ENCODE data around the gene INPP4A. TPM values are rescaled to one million over a fixed set of nuclear protein-coding genes. Genes with fewer than 3 reads are reported as not detected.
A peak's percentile ranks its signal among the peaks of the same experiment; 100 is the strongest.

Gene INPP4A
- total and polyA plus RNA-seq, 8 donors, result 4.0 to 13.4 (median 7.3) TPM

- Histone ChIP-seq H3K4me3 (peak overlapping the region in 3 of 4 donors; percentile 61 to 78 (median 66)), H3K9me3 (no peaks in the 10 kb centered on the region), H3K4me1 (peaks cover 0 to 7% (median 7%) of the 10 kb centered on the region in 3 donors), H3K36me3 (no peaks in the 10 kb centered on the region), H3K27ac (peak overlapping the region in 2 of 4 donors; percentile 39 to 69), H3K27me3 (no peaks in the 10 kb centered on the region)
- ATAC-seq (peak; percentile 11 to 51 (median 18)), DNase-seq (no peak), FAIRE-seq (no peak)
- WGBS, 2 donors, result 39 to 43% methylated on average over 19 of the region's 19 CpGs
- no peak for TF ChIP-seq CTCF (IDR thresholded peaks at IDR 0.05)
- intact Hi-C loops (cut with DNase I), result no loop called here
These were observed 1.3 kb downstream of the INPP4A start for GRCh38 chr2:98445683-98446581.

GRCh38 chr2:98446850-98447249, 2.2 kb downstream of the INPP4A start:
- intact Hi-C loops (cut with DNase I), result no loop called here
- H3K4me1 ChIP-seq, result peaks cover 0 to 7% (median 7%) of the 10 kb centered on the region in 3 donors
- WGBS, 2 donors, result 80 to 86% methylated on average over 6 of the region's 6 CpGs
- no peak overlapping the region for H3K27ac ChIP-seq
- FAIRE-seq (no peak), ATAC-seq (no peak), DNase-seq (no peak)
- no peaks in the 10 kb centered on the region for H3K27me3 ChIP-seq
- H3K4me3 ChIP-seq, result no peak overlapping the region
- no peak for TF ChIP-seq CTCF (IDR thresholded peaks at IDR 0.05)
- no peaks in the 10 kb centered on the region for H3K9me3 ChIP-seq
- H3K36me3 ChIP-seq, result no peaks in the 10 kb centered on the region

GRCh38 chr2:98448441-98449145, 3.9 kb downstream of the INPP4A start:
- ATAC-seq, result no peak
- no peak for FAIRE-seq
- intact Hi-C loops (cut with DNase I), result no loop called here
- H3K27ac ChIP-seq, result no peak overlapping the region
- WGBS, 2 donors, result 84 to 87% methylated on average over 10 of the region's 10 CpGs
- no peak for DNase-seq
- H3K4me1 ChIP-seq, result peaks cover 0 to 7% (median 7%) of the 10 kb centered on the region in 3 donors
- H3K9me3 ChIP-seq, result no peaks in the 10 kb centered on the region
- no peak for TF ChIP-seq CTCF (IDR thresholded peaks at IDR 0.05)
- no peak overlapping the region for H3K4me3 ChIP-seq
- no peaks in the 10 kb centered on the region for H3K36me3 ChIP-seq
- no peaks in the 10 kb centered on the region for H3K27me3 ChIP-seq

GRCh38 chr2:98452396-98453027, 7.9 kb downstream of the INPP4A start:
- H3K27me3 ChIP-seq, result no peaks in the 10 kb centered on the region
- ATAC-seq (no peak), FAIRE-seq (no peak), DNase-seq (no peak)
- no peaks in the 10 kb centered on the region for H3K9me3 ChIP-seq
- no peak for TF ChIP-seq CTCF (IDR thresholded peaks at IDR 0.05)
- intact Hi-C loops (cut with DNase I), result no loop called here
- H3K27ac ChIP-seq, result no peak overlapping the region
- no peaks in the 10 kb centered on the region for H3K36me3 ChIP-seq
- 89 to 91% methylated on average over 7 of the region's 7 CpGs for WGBS, 2 donors
- peaks cover 0 to 6% (median 0%) of the 10 kb centered on the region in 3 donors for H3K4me1 ChIP-seq
- H3K4me3 ChIP-seq, result no peak overlapping the region

Data from pancreas (tissue), 10 donors.